ENCODE results near the gene PTPRG. TPM values are rescaled to one million over a fixed set of nuclear protein-coding genes. Genes with fewer than 3 reads are reported as not detected.
A peak's percentile ranks its signal among the peaks of the same experiment; 100 is the strongest.

PTPRG gene
- total and polyA plus RNA-seq, 2 of the 13 experiments (the other 11 are each of a cell fraction or from before 2014, with no cell fraction given) = 8.0 to 25.3 TPM

DNA sequence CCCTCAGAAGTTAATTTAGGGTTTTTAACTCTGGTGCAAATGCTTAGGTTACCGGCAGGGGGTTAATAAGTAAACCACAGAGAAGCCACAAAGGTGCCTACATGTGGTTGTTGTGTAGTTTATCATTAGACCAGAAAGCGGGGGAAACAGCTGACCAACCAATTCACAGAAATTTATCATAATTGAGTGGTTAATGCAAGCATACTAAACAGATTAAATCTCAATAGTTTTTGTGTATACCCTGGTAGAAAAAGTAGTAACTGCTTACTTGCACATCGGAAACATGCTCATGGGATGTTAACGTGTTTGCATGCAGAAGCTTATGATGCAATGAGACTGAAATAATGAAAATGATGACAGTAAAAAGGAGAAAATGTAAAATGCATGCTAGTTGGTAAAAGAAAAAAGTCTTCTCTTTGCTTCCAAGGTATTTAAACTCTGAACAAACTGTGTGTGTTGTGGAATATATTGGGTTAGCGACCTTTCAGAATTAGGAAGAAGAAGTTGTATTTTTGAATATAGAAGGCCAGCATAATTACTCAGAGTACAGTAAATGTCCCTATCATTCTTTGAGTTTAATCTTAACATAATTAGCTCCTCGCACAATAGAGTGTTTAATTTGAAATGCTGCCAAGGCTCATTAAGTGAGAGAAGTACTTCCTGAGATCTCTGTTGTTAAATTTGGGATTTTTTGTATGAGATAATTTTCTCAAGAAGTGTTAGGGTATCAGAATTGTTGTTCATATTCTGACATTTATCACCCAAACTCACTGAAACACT, 316.2 kb downstream of the PTPRG start (continued):
- TF ChIP-seq FOXP1 (IDR thresholded peaks at IDR 0.05) (no peak), FOXP1 (CRISPR knock-in tag; IDR thresholded peaks at IDR 0.05) (0 out of 2 replicates have a peak, but pooled peaks have one; percentile 16), FOXA3 (CRISPR knock-in tag; IDR thresholded peaks at IDR 0.05) (no peak), CENPT (CRISPR knock-in tag; IDR thresholded peaks at IDR 0.05; ENCODE audit: low read depth) (no peak), CTCF (CRISPR knock-in tag; IDR thresholded peaks at IDR 0.05) (peak; percentile 38; the same call in 1 of the 2 replicates)
- TF ChIP-seq, protein P1, sequence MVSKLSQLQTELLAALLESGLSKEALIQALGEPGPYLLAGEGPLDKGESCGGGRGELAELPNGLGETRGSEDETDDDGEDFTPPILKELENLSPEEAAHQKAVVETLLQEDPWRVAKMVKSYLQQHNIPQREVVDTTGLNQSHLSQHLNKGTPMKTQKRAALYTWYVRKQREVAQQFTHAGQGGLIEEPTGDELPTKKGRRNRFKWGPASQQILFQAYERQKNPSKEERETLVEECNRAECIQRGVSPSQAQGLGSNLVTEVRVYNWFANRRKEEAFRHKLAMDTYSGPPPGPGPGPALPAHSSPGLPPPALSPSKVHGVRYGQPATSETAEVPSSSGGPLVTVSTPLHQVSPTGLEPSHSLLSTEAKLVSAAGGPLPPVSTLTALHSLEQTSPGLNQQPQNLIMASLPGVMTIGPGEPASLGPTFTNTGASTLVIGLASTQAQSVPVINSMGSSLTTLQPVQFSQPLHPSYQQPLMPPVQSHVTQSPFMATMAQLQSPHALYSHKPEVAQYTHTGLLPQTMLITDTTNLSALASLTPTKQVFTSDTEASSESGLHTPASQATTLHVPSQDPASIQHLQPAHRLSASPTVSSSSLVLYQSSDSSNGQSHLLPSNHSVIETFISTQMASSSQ (IDR thresholded peaks at IDR 0.05; ENCODE audit: low read depth) = peak; percentile 60; the same call in 1 of the 2 replicates
- TF ChIP-seq, protein P1 (CRISPR knock-in tag; IDR thresholded peaks at IDR 0.05; ENCODE audit: borderline replicate concordance) = no peak
- TF ChIP-seq, protein P2, sequence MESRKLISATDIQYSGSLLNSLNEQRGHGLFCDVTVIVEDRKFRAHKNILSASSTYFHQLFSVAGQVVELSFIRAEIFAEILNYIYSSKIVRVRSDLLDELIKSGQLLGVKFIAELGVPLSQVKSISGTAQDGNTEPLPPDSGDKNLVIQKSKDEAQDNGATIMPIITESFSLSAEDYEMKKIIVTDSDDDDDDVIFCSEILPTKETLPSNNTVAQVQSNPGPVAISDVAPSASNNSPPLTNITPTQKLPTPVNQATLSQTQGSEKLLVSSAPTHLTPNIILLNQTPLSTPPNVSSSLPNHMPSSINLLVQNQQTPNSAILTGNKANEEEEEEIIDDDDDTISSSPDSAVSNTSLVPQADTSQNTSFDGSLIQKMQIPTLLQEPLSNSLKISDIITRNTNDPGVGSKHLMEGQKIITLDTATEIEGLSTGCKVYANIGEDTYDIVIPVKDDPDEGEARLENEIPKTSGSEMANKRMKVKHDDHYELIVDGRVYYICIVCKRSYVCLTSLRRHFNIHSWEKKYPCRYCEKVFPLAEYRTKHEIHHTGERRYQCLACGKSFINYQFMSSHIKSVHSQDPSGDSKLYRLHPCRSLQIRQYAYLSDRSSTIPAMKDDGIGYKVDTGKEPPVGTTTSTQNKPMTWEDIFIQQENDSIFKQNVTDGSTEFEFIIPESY (CRISPR knock-in tag; IDR thresholded peaks at IDR 0.05) = no peak
- TF ChIP-seq, protein P3, sequence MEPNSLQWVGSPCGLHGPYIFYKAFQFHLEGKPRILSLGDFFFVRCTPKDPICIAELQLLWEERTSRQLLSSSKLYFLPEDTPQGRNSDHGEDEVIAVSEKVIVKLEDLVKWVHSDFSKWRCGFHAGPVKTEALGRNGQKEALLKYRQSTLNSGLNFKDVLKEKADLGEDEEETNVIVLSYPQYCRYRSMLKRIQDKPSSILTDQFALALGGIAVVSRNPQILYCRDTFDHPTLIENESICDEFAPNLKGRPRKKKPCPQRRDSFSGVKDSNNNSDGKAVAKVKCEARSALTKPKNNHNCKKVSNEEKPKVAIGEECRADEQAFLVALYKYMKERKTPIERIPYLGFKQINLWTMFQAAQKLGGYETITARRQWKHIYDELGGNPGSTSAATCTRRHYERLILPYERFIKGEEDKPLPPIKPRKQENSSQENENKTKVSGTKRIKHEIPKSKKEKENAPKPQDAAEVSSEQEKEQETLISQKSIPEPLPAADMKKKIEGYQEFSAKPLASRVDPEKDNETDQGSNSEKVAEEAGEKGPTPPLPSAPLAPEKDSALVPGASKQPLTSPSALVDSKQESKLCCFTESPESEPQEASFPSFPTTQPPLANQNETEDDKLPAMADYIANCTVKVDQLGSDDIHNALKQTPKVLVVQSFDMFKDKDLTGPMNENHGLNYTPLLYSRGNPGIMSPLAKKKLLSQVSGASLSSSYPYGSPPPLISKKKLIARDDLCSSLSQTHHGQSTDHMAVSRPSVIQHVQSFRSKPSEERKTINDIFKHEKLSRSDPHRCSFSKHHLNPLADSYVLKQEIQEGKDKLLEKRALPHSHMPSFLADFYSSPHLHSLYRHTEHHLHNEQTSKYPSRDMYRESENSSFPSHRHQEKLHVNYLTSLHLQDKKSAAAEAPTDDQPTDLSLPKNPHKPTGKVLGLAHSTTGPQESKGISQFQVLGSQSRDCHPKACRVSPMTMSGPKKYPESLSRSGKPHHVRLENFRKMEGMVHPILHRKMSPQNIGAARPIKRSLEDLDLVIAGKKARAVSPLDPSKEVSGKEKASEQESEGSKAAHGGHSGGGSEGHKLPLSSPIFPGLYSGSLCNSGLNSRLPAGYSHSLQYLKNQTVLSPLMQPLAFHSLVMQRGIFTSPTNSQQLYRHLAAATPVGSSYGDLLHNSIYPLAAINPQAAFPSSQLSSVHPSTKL (CRISPR knock-in tag; IDR thresholded peaks at IDR 0.05) = peak; percentile 40; the same call in 1 of the 2 replicates
- TF ChIP-seq, protein P4, sequence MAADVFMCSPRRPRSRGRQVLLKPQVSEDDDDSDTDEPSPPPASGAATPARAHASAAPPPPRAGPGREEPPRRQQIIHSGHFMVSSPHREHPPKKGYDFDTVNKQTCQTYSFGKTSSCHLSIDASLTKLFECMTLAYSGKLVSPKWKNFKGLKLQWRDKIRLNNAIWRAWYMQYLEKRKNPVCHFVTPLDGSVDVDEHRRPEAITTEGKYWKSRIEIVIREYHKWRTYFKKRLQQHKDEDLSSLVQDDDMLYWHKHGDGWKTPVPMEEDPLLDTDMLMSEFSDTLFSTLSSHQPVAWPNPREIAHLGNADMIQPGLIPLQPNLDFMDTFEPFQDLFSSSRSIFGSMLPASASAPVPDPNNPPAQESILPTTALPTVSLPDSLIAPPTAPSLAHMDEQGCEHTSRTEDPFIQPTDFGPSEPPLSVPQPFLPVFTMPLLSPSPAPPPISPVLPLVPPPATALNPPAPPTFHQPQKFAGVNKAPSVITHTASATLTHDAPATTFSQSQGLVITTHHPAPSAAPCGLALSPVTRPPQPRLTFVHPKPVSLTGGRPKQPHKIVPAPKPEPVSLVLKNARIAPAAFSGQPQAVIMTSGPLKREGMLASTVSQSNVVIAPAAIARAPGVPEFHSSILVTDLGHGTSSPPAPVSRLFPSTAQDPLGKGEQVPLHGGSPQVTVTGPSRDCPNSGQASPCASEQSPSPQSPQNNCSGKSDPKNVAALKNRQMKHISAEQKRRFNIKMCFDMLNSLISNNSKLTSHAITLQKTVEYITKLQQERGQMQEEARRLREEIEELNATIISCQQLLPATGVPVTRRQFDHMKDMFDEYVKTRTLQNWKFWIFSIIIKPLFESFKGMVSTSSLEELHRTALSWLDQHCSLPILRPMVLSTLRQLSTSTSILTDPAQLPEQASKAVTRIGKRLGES (CRISPR knock-in tag; IDR thresholded peaks at IDR 0.05; ENCODE audit: borderline replicate concordance) = no peak

Measured in HepG2 (cell line).